MM.1S (cell line): ENCODE data around the gene ACO2.

Source experiments
- DNase-seq: peaks from one replicate; pipeline ENCODE4 v3.0.0-alpha.2; 2015
- H2AFZ ChIP-seq: fragments of 300-600 bp; sonication (generic); 2 replicates; pipeline ENCODE4 v1.6.0; 2016; ENCODE audit warnings: antibody characterized with exemption, low read length
- H3F3A ChIP-seq: fragments of 300-600 bp; sonication (generic); 2 replicates; pipeline ENCODE4 v1.6.1; 2016; ENCODE audit warnings: mild to moderate bottlenecking, antibody characterized with exemption, low read length, moderate library complexity, mixed read lengths; ENCODE audit not compliant: insufficient read depth
- H3K27ac ChIP-seq: fragments of 300-600 bp; sonication (generic); 2 replicates; pipeline ENCODE4 v1.5.1; 2016; ENCODE audit warnings: mild to moderate bottlenecking, low read length
- H3K27me3 ChIP-seq: fragments of 300-600 bp; sonication (generic); replicated peaks from 2 replicates; pipeline ENCODE4 v1.6.0; 2016; ENCODE audit warnings: low read length; ENCODE audit not compliant: insufficient read depth
- H3K36me3 ChIP-seq: fragments of 300-600 bp; sonication (generic); replicated peaks from 2 replicates; pipeline ENCODE4 v1.6.1; 2016; ENCODE audit warnings: mild to moderate bottlenecking, low read length, mixed read lengths; ENCODE audit not compliant: insufficient read depth
- H3K4me1 ChIP-seq: fragments of 300-600 bp; sonication (generic); 2 replicates; pipeline ENCODE4 v1.6.1; 2016; ENCODE audit warnings: low read length, mixed read lengths
- H3K4me2 ChIP-seq: fragments of 300-600 bp; sonication (generic); 2 replicates; pipeline ENCODE4 v1.6.0; 2016; ENCODE audit warnings: low read depth, low read length
- H3K4me3 ChIP-seq: fragments of 300-600 bp; sonication (generic); 2 replicates; pipeline ENCODE4 v1.5.1; 2016; ENCODE audit warnings: low read length, mixed read lengths
- H3K79me2 ChIP-seq: fragments of 300-600 bp; sonication (generic); 2 replicates; pipeline ENCODE4 v1.6.1; 2016; ENCODE audit warnings: mixed run types, low read length, mixed read lengths
- H3K9ac ChIP-seq: fragments of 300-600 bp; sonication (generic); 2 replicates; pipeline ENCODE4 v1.6.1; 2016; ENCODE audit warnings: low read length, mixed read lengths
- H3K9me2 ChIP-seq: fragments of 300-600 bp; sonication (generic); replicated peaks from 2 replicates; pipeline ENCODE4 v1.6.1; 2016; ENCODE audit warnings: mild to moderate bottlenecking, low read length, mixed read lengths; ENCODE audit not compliant: insufficient read depth
- H3K9me3 ChIP-seq: fragments of 300-600 bp; sonication (generic); replicated peaks from 2 replicates; pipeline ENCODE4 v1.6.1; 2016; ENCODE audit warnings: mild to moderate bottlenecking, low read length, mixed read lengths; ENCODE audit not compliant: insufficient read depth
- H4K20me1 ChIP-seq: fragments of 300-600 bp; sonication (generic); 2 replicates; pipeline ENCODE4 v1.6.1; 2016; ENCODE audit warnings: mild to moderate bottlenecking, low read length, moderate library complexity, mixed read lengths; ENCODE audit not compliant: insufficient read depth
- CTCF ChIP-seq: fragments of 300-600 bp; sonication (generic); IDR thresholded peaks from 2 replicates; pipeline ENCODE4 v1.5.1; 2016; ENCODE audit warnings: antibody characterized with exemption, low read length, mixed read lengths
- EZH2 ChIP-seq: fragments of 300-600 bp; sonication (generic); optimal IDR thresholded peaks from 2 replicates; pipeline ENCODE3; 2017; ENCODE audit warnings: low read depth, mild to moderate bottlenecking, antibody characterized with exemption, low read length, mixed read lengths
- EZH2phosphoT487 ChIP-seq: fragments of 300-600 bp; sonication (generic); IDR thresholded peaks from 2 replicates; pipeline ENCODE4 v1.6.1; 2018; ENCODE audit warnings: antibody characterized with exemption, low read length

Gene ACO2

DNA sequence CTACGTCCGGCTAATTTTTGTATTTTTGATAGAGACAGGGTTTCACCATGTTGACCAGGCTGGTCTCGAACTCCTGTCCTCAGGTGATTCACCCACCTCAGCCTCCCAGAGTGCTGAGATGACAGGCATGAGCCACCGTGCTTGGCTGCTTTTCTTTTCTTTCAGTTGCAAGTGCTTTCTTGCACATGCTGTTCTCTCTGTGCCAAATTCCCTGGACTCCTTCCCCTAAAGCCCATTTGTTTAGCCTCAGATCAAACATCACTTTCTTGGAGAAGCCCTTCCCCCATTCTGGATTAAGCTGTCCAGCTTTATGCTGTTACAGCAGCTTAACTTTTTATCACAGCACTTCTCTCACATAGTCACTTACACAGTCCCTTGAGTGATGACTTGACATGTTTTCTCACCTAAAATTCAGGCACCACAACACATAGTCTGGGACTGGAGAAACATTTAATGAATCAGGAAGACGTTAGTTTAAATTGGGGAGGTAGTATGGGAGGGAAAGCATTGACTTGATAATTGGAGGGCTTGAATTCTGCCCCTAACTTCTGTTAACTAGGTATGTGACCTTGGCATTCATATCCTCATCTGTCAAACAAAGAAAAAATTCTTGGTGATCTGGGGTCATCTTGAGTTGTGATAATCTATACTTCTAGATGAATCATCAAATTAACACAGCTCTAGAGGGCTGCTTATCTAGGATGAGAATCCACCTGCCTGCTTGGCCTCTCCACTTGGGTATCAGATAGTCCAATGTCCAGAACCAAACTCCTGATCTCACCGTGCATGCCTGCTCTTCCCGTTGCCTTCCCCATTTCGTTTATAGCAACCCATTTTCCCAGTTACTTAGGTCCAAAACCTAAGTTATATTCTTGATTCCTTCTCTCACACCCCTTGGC is 18.4 kb downstream of the ACO2 start:
- no peak overlapping the region for H3K4me2 ChIP-seq
- no peak for DNase-seq
- no peaks in the 10 kb centered on the region for H3K4me1 ChIP-seq
- H3K9me2 ChIP-seq: no peaks in the 10 kb centered on the region
- H3K4me3 ChIP-seq: no peak overlapping the region
- H3K79me2 ChIP-seq: peaks cover 97% of the 10 kb centered on the region
- no peak overlapping the region for H3K9ac ChIP-seq
- H3K27me3 ChIP-seq: no peaks in the 10 kb centered on the region
- no peak for TF ChIP-seq CTCF
- no peak for TF ChIP-seq EZH2
- TF ChIP-seq EZH2phosphoT487: no peak
- H3K27ac ChIP-seq: no peak overlapping the region
- peaks cover 33% of the 10 kb centered on the region for H4K20me1 ChIP-seq
- H3K9me3 ChIP-seq: no peaks in the 10 kb centered on the region
- H3F3A ChIP-seq: no peaks in the 10 kb centered on the region
- no peak overlapping the region for H2AFZ ChIP-seq
- no peaks in the 10 kb centered on the region for H3K36me3 ChIP-seq

GRCh38 chr22:41488076-41488475 is 19.2 kb downstream of the ACO2 start:
- Histone ChIP-seq H3K4me1 (no peaks in the 10 kb centered on the region), H3K4me2 (no peak overlapping the region), H3K9ac (no peak overlapping the region), H3K27ac (no peak overlapping the region), H3F3A (no peaks in the 10 kb centered on the region), H3K36me3 (no peaks in the 10 kb centered on the region), H3K4me3 (no peak overlapping the region), H3K9me3 (no peaks in the 10 kb centered on the region), H2AFZ (no peak overlapping the region), H4K20me1 (peaks cover 26% of the 10 kb centered on the region), H3K9me2 (no peaks in the 10 kb centered on the region), H3K79me2 (peaks cover 97% of the 10 kb centered on the region), H3K27me3 (no peaks in the 10 kb centered on the region)
- no peak for TF ChIP-seq CTCF
- TF ChIP-seq EZH2: no peak
- no peak for TF ChIP-seq EZH2phosphoT487
- no peak for DNase-seq

GRCh38 chr22:41488596-41489385 is 19.9 kb downstream of the ACO2 start:
- Histone ChIP-seq H3F3A (no peaks in the 10 kb centered on the region), H3K27me3 (no peaks in the 10 kb centered on the region), H3K9ac (no peak overlapping the region), H3K9me3 (no peaks in the 10 kb centered on the region), H3K4me1 (no peaks in the 10 kb centered on the region), H3K79me2 (peaks cover 97% of the 10 kb centered on the region), H3K4me2 (no peak overlapping the region), H2AFZ (no peak overlapping the region), H3K9me2 (no peaks in the 10 kb centered on the region), H4K20me1 (peaks cover 29% of the 10 kb centered on the region), H3K36me3 (no peaks in the 10 kb centered on the region), H3K27ac (no peak overlapping the region), H3K4me3 (no peak overlapping the region)
- TF ChIP-seq EZH2 (no peak), EZH2phosphoT487 (no peak), CTCF (no peak)
- DNase-seq: no peak
